HG03575 (cell line): ENCODE data around the gene ENPP7.

Experiments used
- ATAC-seq: cut with Tn5 transposase; IDR thresholded peaks from one replicate; pipeline ENCODE4 v1.9.1; 2021; ENCODE audit not compliant: unreplicated experiment, insufficient number of reproducible peaks, low FRiP score; ENCODE audit errors: extremely low read depth

Gene ENPP7

GRCh38 chr17:79700592-79700991, 30.2 kb upstream of the ENPP7 start:
- no peak for ATAC-seq

GRCh38 chr17:79702034-79702433, 28.7 kb upstream of the ENPP7 start:
- ATAC-seq = no peak

GRCh38 chr17:79702550-79703236, 28.1 kb upstream of the ENPP7 start:
- no peak for ATAC-seq

GRCh38 chr17:79704691-79705090, 26.1 kb upstream of the ENPP7 start:
- ATAC-seq = no peak

- ATAC-seq = no peak
Measured at GRCh38 chr17:79705674-79706073, 25.1 kb upstream of the ENPP7 start.

- no peak for ATAC-seq
Measured at GRCh38 chr17:79706931-79707850, 23.6 kb upstream of the ENPP7 start.

- no peak for ATAC-seq
Measured at GRCh38 chr17:79707931-79708891, 22.5 kb upstream of the ENPP7 start.

- ATAC-seq = no peak
Measured at GRCh38 chr17:79711715-79712305, 18.9 kb upstream of the ENPP7 start.

GRCh38 chr17:79713391-79713790, 17.4 kb upstream of the ENPP7 start:
- ATAC-seq = no peak

GRCh38 chr17:79714176-79715097, 16.3 kb upstream of the ENPP7 start:
- no peak for ATAC-seq

- ATAC-seq = no peak
Measured at GRCh38 chr17:79715098-79715942, 15.4 kb upstream of the ENPP7 start.

- ATAC-seq = no peak
Measured at GRCh38 chr17:79715943-79716797, 14.6 kb upstream of the ENPP7 start.

GRCh38 chr17:79720705-79721292, 9.9 kb upstream of the ENPP7 start:
- ATAC-seq = no peak

GRCh38 chr17:79721993-79722671, 8.6 kb upstream of the ENPP7 start:
- no peak for ATAC-seq

GRCh38 chr17:79722787-79723186, 8.0 kb upstream of the ENPP7 start:
- no peak for ATAC-seq
